SK-N-SH (cell line): ENCODE results near the gene BUB3. TPM values are rescaled to one million over a fixed set of nuclear protein-coding genes. Genes with fewer than 3 reads are reported as not detected.

Experiments
- CTCF ChIA-PET: fragments of 300-600, 350-600 bp; formaldehyde crosslinking; extraction: SDS; loops from one replicate; lab custom pipeline; 2021; lab: Yijun Ruan, JAX
- POLR2A ChIA-PET: fragments of 350-600 bp; sonication (Branson Sonifier 250); formaldehyde crosslinking; extraction: SDS; loops from one replicate; lab custom pipeline; 2020; ENCODE audit warnings: antibody characterized with exemption, inconsistent platforms; lab: Yijun Ruan, JAX
- DNase-seq: peaks from one replicate; pipeline ENCODE4 v3.0.0; 2012
- H2AFZ ChIP-seq: fragments of 200-600 bp; sonication (generic); 2 replicates; pipeline ENCODE4 v1.8.1; 2016; ENCODE audit warnings: antibody characterized with exemption, mild to moderate bottlenecking, low read depth
- H3F3A ChIP-seq: fragments of 200-600 bp; sonication (generic); replicated peaks from 2 replicates; pipeline ENCODE3; 2016; ENCODE audit warnings: antibody characterized with exemption, mild to moderate bottlenecking; ENCODE audit not compliant: insufficient read depth
- H3K27ac ChIP-seq, 2 experiments: fragments of 200-500 bp in 1 of 2; fragments of 200-600 bp in 1 of 2; sonication (Bioruptor generic) in 1 of 2; sonication (generic), shearing (Covaris generic) in 1 of 2; 2 replicates each; pipeline versions ENCODE4 v1.5.1 to v1.6.1; 2014 to 2016; ENCODE audit warnings: low read depth in 2 of 2, inconsistent platforms in 1 of 2, low read length in 1 of 2, mild to moderate bottlenecking in 1 of 2, mixed read lengths in 1 of 2
- H3K27me3 ChIP-seq: fragments of 200-600 bp; sonication (generic), shearing (Covaris generic); 2 replicates; pipeline ENCODE4 v1.6.1; 2016; ENCODE audit warnings: mixed run types; ENCODE audit not compliant: insufficient read depth
- H3K36me3 ChIP-seq, 2 experiments: fragments of 200-500 bp in 1 of 2; fragments of 200-600 bp in 1 of 2; sonication (Bioruptor generic) in 1 of 2; sonication (generic) in 1 of 2; replicated peaks in 1 of 2; 2 replicates each; pipeline versions ENCODE3 to v1.5.1; 2014 to 2016; ENCODE audit warnings: low read length in 1 of 2, mild to moderate bottlenecking in 1 of 2; ENCODE audit not compliant: insufficient read depth in 2 of 2, control insufficient read depth in 1 of 2
- H3K4me1 ChIP-seq, 2 experiments: fragments of 200-500 bp in 1 of 2; fragments of 200-600 bp in 1 of 2; sonication (Bioruptor generic) in 1 of 2; sonication (generic), shearing (Covaris generic) in 1 of 2; 2 replicates each; pipeline versions ENCODE4 v1.5.1 to v1.6.1; 2014 to 2016; ENCODE audit warnings: low read depth in 1 of 2, low read length in 1 of 2, mixed run types in 1 of 2; ENCODE audit not compliant: insufficient read depth in 2 of 2, control insufficient read depth in 1 of 2
- H3K4me2 ChIP-seq: fragments of 200-600 bp; sonication (generic), shearing (Covaris generic); 2 replicates; pipeline ENCODE4 v1.6.1; 2017; ENCODE audit warnings: mixed run types
- H3K4me3 ChIP-seq, 2 experiments: fragments of 200-500 bp in 1 of 2; fragments of 200-600 bp in 1 of 2; sonication (Bioruptor generic) in 1 of 2; sonication (generic), shearing (Covaris generic) in 1 of 2; 2 replicates each; pipeline versions ENCODE4 v1.5.1 to v1.8.1; 2014 to 2016; ENCODE audit warnings: low read depth in 2 of 2, inconsistent platforms in 1 of 2, low read length in 1 of 2, mild to moderate bottlenecking in 1 of 2, mixed read lengths in 1 of 2, moderate library complexity in 1 of 2
- H3K79me2 ChIP-seq: fragments of 200-600 bp; sonication (generic); 2 replicates; pipeline ENCODE4 v1.8.1; 2017; ENCODE audit warnings: mild to moderate bottlenecking; ENCODE audit not compliant: insufficient read depth
- H3K9ac ChIP-seq: fragments of 200-600 bp; sonication (generic); 2 replicates; pipeline ENCODE4 v1.6.1; 2017; ENCODE audit warnings: mixed run types
- H3K9me2 ChIP-seq: fragments of 200-600 bp; sonication (generic); 2 replicates; pipeline ENCODE4 v1.6.1; 2017; ENCODE audit warnings: mixed run types
- H3K9me3 ChIP-seq: fragments of 200-600 bp; sonication (generic); 2 replicates; pipeline ENCODE4 v1.6.1; 2017; ENCODE audit warnings: mixed run types, mild to moderate bottlenecking, moderate library complexity
- H4K20me1 ChIP-seq: fragments of 200-600 bp; sonication (generic); 2 replicates; pipeline ENCODE4 v1.6.1; 2017; ENCODE audit warnings: mild to moderate bottlenecking, mixed run types; ENCODE audit not compliant: insufficient read depth
- EZH2phosphoT487 ChIP-seq: fragments of 200-600 bp; sonication (generic); IDR thresholded peaks from 2 replicates; pipeline ENCODE4 v1.6.1; 2017; ENCODE audit warnings: low read depth, mixed run types, mild to moderate bottlenecking, antibody characterized with exemption, moderate library complexity, borderline replicate concordance
- REST ChIP-seq: IDR thresholded peaks from 2 replicates; pipeline ENCODE4 v1.6.1; 2012; ENCODE audit warnings: mild to moderate bottlenecking, low read depth, low read length, moderate library complexity
- ZBTB33 ChIP-seq: IDR thresholded peaks from 2 replicates; pipeline ENCODE4 v1.4.0; 2012; ENCODE audit warnings: low read depth, borderline replicate concordance
- WGBS: methylation state at CpG from one replicate; pipeline ENCODE4 v1.1.6; 2017; ENCODE audit warnings: low lambda C conversion rate; 5-methylcytosine and 5-hydroxymethylcytosine counted together
- polyA plus RNA-seq, 3 experiments: library from polyadenylated mRNA; depleted of rRNA; stranded (reverse); fragments of >200 nt; gene quantifications; 2 replicates each; pipeline ENCODE4 v1.2.3, GENCODE V29; 2012

BUB3 gene
- polyA plus RNA-seq, 1 of the 3 experiments (the other 2 are of a cell fraction), result 202 TPM

- Histone ChIP-seq H3K79me2 (no peaks in the 10 kb centered on the region), H3K4me3 (peak within 1 kb of the TSS in 1 of 2 experiments; percentile 29; a peak in 1 of 4 replicates), H3K27me3 (peaks cover 91% of the 10 kb centered on the region), H4K20me1 (no peaks in the 10 kb centered on the region), H3F3A (no peaks in the 10 kb centered on the region), H3K27ac (no peak within 1 kb of the TSS), H3K4me2 (peak within 1 kb of the TSS; percentile 66), H3K9ac (no peak within 1 kb of the TSS), H3K4me1 (peaks cover 0 to 8% of the 10 kb centered on the region in 2 experiments; a peak in 2 of 4 replicates), H2AFZ (peak within 1 kb of the TSS; percentile 35; the same call in 1 of the 2 replicates), H3K36me3 (no peaks in the 10 kb centered on the region), H3K9me3 (no peaks in the 10 kb centered on the region), H3K9me2 (no peaks in the 10 kb centered on the region)
- CTCF ChIA-PET, result interaction anchor here (2.8 to 5.1 kb wide), 4 partner anchors 9 to 294 kb away, joined by 10 to 110 read pairs (median 40); no protein-coding TSS in a partner anchor
- 5% methylated on average over 33 of the region's 76 CpGs for WGBS
- POLR2A ChIA-PET, result no interaction called here
- TF ChIP-seq EZH2phosphoT487 (peak; percentile 23; the same call in 1 of the 2 replicates), ZBTB33 (no peak)
- DNase-seq, result peak; percentile 57
Observed at GRCh38 chr10:123135415-123136141, 18.6 kb upstream of the BUB3 start, which contains the start of gene HMX3. Gene HMX3, plus strand, starts transcription at chr10:123135970. Its CDS starts 81 bp downstream, at chr10:123136051.

- WGBS, result 13% methylated on average over 27 of the region's 59 CpGs
- CTCF ChIA-PET, result interaction anchor here (1.1 kb wide), 1 partner anchor 244 kb away, joined by 5 read pairs; no protein-coding TSS in a partner anchor
- Histone ChIP-seq H3K36me3 (no peaks in the 10 kb centered on the region), H3K79me2 (no peaks in the 10 kb centered on the region), H3K9me2 (no peaks in the 10 kb centered on the region), H3K4me3 (no peak overlapping the region), H4K20me1 (no peaks in the 10 kb centered on the region), H3K9me3 (no peaks in the 10 kb centered on the region), H3K4me2 (peak overlapping the region; percentile 60; the same call in 1 of the 2 replicates), H2AFZ (no peak overlapping the region), H3K27me3 (peaks cover 95% of the 10 kb centered on the region), H3K27ac (no peak overlapping the region), H3K9ac (no peak overlapping the region), H3F3A (no peaks in the 10 kb centered on the region), H3K4me1 (peaks cover 0 to 8% of the 10 kb centered on the region in 2 experiments; a peak in 2 of 4 replicates)
- no peak for DNase-seq
- POLR2A ChIA-PET, result no interaction called here
- no peak for TF ChIP-seq REST
- TF ChIP-seq EZH2phosphoT487, result 0 out of 2 replicates have a peak, but pooled peaks have one; percentile 77
Observed at GRCh38 chr10:123136221-123136805, 17.9 kb upstream of the BUB3 start.
